Measurements from ENCODE around the gene TJAP1.
"Not testable (repeated sequence)": the region's sequence is repeated elsewhere in the genome, so short reads cannot be mapped to it uniquely, and the experiment has no call there.

Gene TJAP1

DNA sequence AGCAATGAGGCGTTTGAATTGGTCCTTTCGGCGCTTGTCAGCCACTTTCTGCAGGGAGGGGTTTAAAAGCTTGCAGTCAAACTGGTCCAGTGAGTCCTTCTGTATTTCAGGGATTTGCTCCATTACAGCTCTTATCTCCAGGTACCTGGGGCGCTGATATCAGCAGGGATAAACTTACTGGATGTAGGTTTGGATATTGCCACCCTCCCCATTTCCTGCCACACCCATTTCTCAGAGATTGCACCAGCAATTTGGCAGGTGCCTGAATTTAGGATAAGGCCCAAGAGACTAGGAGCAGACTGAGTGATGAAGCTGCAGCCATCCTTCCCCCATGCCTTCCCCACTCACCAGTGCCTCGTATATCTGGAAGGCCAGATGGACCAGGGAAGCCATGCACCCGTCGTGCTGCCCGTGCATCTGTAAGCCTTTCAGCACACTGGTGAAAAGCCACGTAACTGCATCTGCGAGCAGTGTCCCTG is 47.2 kb downstream of the TJAP1 start:
- no peak for DNase-seq (ENCODE audit: low read depth, low spot score)

DNA sequence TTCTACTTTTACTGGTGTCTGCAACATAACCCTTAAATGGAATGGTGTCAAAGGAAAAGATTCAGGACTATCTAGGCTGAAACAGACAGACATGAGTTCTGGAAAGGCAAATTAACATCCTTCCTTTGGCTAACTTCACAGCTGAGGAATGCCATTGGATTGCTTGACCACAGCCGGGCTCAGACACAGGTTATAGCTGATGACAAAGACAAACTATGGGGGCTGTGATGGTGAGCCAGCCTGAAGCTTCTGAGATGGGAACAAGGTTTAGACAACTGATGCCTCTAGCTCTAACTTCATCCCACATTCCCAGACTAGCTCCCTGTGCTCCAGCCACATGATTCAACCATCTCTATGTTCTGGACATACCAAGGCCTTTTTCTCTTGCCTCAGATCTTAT is 54.8 kb downstream of the TJAP1 start:
- DNase-seq (ENCODE audit: low read depth, low spot score): no peak

DNA sequence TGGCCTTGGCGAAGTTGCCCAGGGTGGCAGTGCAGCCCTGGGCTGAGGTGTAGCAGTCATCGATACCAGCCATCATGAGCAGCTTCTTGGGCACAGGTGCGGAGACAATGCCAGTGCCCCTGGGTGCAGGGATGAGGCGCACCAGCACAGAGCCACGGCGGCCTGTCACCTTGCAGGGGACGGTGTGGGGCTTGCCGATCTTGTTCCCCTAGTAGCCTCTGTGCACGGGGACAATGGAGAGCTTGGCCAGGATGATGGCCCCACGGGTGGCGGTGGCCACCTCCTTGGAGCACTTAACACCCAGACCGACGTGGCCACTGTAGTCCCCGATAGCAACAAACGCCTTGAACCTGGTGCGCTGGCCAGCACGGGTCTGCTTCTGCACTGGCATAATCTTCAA is 61.6 kb downstream of the TJAP1 start:
- DNase-seq (ENCODE audit: low read depth, low spot score): not testable (repeated sequence)

DNA sequence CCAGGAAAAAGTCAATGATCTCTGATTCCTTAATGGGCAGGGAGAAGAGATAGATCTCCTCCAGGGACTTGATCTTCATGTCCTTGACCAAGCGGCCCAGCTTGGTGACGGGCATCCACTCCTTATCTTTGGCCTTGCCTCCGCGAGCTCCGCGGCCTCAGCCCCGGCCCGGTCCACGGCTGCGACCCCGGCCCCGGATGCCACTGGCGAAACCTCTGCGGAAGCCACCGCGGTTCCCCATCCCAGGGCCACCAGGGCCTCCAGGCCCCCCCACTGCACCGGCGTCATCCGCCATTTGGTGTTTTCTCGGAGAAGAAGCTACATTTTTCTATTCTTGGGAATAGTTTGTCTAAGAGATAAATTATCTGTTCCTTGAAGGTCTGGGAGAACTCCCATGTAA is 62.0 kb downstream of the TJAP1 start:
- DNase-seq (ENCODE audit: low read depth, low spot score): not testable (repeated sequence)

DNA sequence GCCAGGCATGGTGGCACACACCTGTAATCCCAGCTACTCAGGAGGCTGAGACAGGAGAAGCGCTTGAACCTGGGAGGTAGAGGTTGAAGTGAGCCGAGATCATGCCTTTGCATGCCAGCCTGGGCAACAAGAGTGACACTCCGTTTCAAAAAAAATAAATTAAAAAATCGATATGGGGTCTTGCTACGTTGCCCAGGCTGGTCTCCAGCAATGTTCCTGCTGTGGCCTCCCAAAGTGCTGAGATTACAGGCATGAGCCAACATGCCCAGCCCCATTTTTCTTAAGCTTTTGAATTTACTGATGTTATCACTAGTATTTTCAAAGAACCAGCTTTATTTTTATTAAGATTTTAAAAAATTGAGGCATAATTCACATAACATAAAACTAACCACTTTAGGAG is 63.1 kb downstream of the TJAP1 start:
- no peak for DNase-seq (ENCODE audit: low read depth, low spot score)

DNA sequence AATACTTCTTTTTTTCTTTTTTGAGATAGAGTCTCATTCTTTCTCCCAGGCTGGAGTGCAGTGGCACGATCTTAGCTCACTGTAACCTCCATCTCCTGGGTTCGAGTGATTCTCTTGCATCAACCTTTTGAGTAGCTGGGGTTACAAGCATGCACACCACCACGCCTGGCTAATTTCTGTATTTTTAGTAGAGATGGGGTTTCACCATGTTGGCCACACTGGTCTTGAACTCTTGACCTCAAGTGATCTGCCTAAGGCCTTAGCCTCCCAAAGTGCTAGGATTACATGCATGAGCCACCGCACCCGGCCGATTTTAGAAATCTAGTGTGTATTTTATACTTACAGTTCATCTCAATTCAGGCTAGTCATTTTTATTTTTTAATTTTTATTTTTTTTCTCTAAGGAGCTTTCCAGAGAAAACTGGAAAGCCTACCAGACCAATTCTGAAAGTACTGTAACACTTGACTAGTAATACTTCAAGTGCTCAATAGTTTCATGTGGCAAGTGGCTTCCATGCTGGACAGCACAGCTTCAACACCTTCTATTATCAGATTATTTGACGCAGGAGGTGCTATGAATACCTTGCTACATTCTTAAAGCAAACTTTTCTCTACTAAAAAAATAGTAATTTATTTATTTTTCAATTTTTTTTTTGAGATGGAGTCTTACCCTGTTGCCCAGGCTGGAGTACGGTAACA is 64.6 kb downstream of the TJAP1 start:
- no peak for DNase-seq (ENCODE audit: low read depth, low spot score)

DNA sequence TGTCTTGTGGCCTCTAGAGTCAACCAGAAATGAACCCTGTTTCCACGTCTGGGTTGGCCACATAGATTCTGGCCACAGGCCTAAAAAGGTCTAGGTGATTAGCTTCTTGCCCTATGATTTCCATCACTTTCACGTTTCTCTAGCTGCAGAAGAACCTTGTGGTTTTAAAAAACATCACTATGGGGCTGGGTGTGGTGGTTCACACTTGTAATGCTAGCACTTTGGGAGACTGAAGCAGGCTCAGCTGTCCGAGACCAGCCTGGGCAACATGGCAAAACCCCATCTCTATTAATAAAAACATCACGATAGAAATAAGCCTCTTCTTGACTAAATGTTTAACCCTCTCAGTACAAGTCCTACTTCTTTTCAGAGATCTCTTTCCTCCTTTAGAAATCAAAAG is 67.1 kb downstream of the TJAP1 start:
- no peak for DNase-seq (ENCODE audit: low read depth, low spot score)

DNA sequence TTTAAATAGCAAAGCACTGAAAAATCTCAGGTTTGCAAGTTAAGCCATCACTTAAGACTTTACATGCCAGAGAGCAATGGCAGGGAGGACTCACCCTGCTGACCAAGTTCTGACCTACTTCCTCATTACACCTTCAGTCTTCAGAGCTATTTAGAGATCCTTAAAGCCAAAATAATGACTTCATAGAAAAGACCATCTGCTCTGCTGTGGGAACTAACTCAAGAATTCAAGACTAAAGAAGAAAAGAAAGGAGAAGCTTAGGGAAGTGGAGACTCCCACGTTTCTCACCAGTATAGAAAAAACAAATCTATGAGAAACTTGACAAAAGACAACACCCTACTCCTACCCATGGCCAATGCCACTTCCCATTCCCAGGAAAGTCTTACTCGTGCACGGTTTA is 69.9 kb downstream of the TJAP1 start:
- DNase-seq (ENCODE audit: low read depth, low spot score): no peak
